K562 (cell line): ENCODE results near the gene ZC3H12A. TPM values are rescaled to one million over a fixed set of nuclear protein-coding genes. Genes with fewer than 3 reads are reported as not detected.

Source experiments
- CCNT2 ChIP-seq: IDR thresholded peaks from 2 replicates; pipeline ENCODE4 v1.6.1; 2011; ENCODE audit warnings: borderline replicate concordance, low read depth, mild to moderate bottlenecking, moderate library complexity, mixed read lengths, low read length; ENCODE audit not compliant: insufficient read length; ENCODE audit errors: extremely low read depth
- CLOCK ChIP-seq: fragments of 250-450 bp; sonication (Bioruptor Pico); IDR thresholded peaks from 2 replicates; pipeline ENCODE4 v1.4.0; 2020; ENCODE audit warnings: mild to moderate bottlenecking, moderate library complexity, borderline replicate concordance
- DMBX1 ChIP-seq: fragments of 250-450 bp; sonication (Bioruptor Pico); IDR thresholded peaks from 2 replicates; pipeline ENCODE4 v1.8.0; 2022; ENCODE audit warnings: inconsistent platforms, mild to moderate bottlenecking, moderate library complexity, borderline replicate concordance
- ESRRB ChIP-seq: fragments of 250-450 bp; sonication (Bioruptor Pico); IDR thresholded peaks from 2 replicates; pipeline ENCODE4 v1.5.0; 2020; ENCODE audit warnings: mild to moderate bottlenecking, moderate library complexity, borderline replicate concordance
- FOSL1 ChIP-seq: fragments of 200-800 bp; sonication (Bioruptor generic); conservative IDR thresholded peaks from 2 replicates; pipeline ENCODE4 v1.6.1; 2016; ENCODE audit warnings: missing genetic modification characterization, missing compliant biosample characterization
- FOXA1 ChIP-seq: fragments of 450-650 bp; IDR thresholded peaks from 2 replicates; pipeline ENCODE4 v1.6.1; 2016; ENCODE audit warnings: mild to moderate bottlenecking, borderline replicate concordance
- GABPB2 ChIP-seq: fragments of 250-450 bp; sonication (Bioruptor Pico); conservative IDR thresholded peaks from 2 replicates; pipeline ENCODE4 v1.5.1; 2021; ENCODE audit warnings: mild to moderate bottlenecking
- HMBOX1 ChIP-seq: sonication (generic); IDR thresholded peaks from 2 replicates; pipeline ENCODE4 v1.6.1; 2016
- IRF1 ChIP-seq: sonication (generic); formaldehyde crosslinking; IDR thresholded peaks from 2 replicates; pipeline ENCODE4 v1.8.0; 2022; ENCODE audit warnings: missing genetic modification reagents, mild to moderate bottlenecking, borderline replicate concordance
- MYC ChIP-seq, 2 experiments: fragments of 250-450 bp in 1 of 2; sonication (Bioruptor Pico) in 1 of 2; IDR thresholded peaks; 2 replicates each; pipeline versions ENCODE4 v1.5.1 to v1.6.1; 2012 to 2021; ENCODE audit warnings: low read depth in 2 of 2, borderline replicate concordance in 1 of 2, improper control_type of control experiment in 1 of 2, low read length in 1 of 2, mild to moderate bottlenecking in 1 of 2, moderate library complexity in 1 of 2
- PCBP1 ChIP-seq: fragments of 200-400 bp; formaldehyde crosslinking; IDR thresholded peaks from 2 replicates; pipeline ENCODE4 v1.6.1; 2018; ENCODE audit warnings: mild to moderate bottlenecking, low read depth, low read length; ENCODE audit not compliant: poor library complexity, severe bottlenecking
- SMC3 ChIP-seq: conservative IDR thresholded peaks from 2 replicates; pipeline ENCODE4 v1.6.1; 2011; ENCODE audit warnings: low read depth, low read length, improper control_type of control experiment; ENCODE audit not compliant: insufficient read depth
- SP2 ChIP-seq: IDR thresholded peaks from 2 replicates; pipeline ENCODE4 v1.6.1; 2011; ENCODE audit warnings: mild to moderate bottlenecking, low read depth, low read length, moderate library complexity; ENCODE audit not compliant: poor library complexity, severe bottlenecking; ENCODE audit errors: extremely low read depth
- ZNF311 ChIP-seq: fragments of 250-450 bp; sonication (Bioruptor Pico); IDR thresholded peaks from 2 replicates; pipeline ENCODE4 v1.4.0; 2020; ENCODE audit warnings: mild to moderate bottlenecking, moderate library complexity
- ZNF347 ChIP-seq: fragments of 450-650 bp; formaldehyde crosslinking; IDR thresholded peaks from 2 replicates; pipeline ENCODE4 v1.4.0; 2020; ENCODE audit warnings: low read depth, mild to moderate bottlenecking, moderate library complexity
- ZNF655 ChIP-seq: fragments of 250-450 bp; sonication (Bioruptor Pico); IDR thresholded peaks from 2 replicates; pipeline ENCODE4 v1.5.0; 2021
- polyA plus RNA-seq, 8 experiments: library from polyadenylated mRNA; depleted of rRNA in 4 of 8; stranded (reverse) in 5 of 8; unstranded in 3 of 8; fragments of >200 nt; fragmentation: Nextera tagmentation in 2 of 8; fragmentation: Illumina TruSeq in 1 of 8; extraction: Ambion mirVana in 2 of 8; extraction: Trizol in 1 of 8; gene quantifications; 2 replicates each; pipeline versions ENCODE4 v1.2.1 to v1.2.3, GENCODE V29; 2011 to 2014; ENCODE audit warnings: inconsistent platforms in 1 of 8, missing spikeins in 1 of 8
- total RNA-seq, 7 experiments: library from RNA; depleted of rRNA in 6 of 7; stranded (reverse); fragments of >200 nt in 6 of 7; fragmentation: Illumina TruSeq in 2 of 7; extraction: Trizol in 2 of 7; gene quantifications; 2 replicates each; pipeline versions ENCODE4 v1.2.1 to v1.2.3, GENCODE V29; 2011 to 2021; ENCODE audit warnings: low replicate concordance in 1 of 7
- TF ChIP-seq, protein P1 (sequence below): fragments of 250-450 bp; sonication (Bioruptor Pico); IDR thresholded peaks from 2 replicates; pipeline ENCODE4 v1.8.0; 2022; ENCODE audit warnings: moderate library complexity, mild to moderate bottlenecking, inconsistent platforms

ZC3H12A gene
- total and polyA plus RNA-seq, 9 of the 15 experiments (the other 6 are each of a cell fraction or from before 2014, with no cell fraction given), result 0.14 to 9.4 (median 6.7) TPM

DNA sequence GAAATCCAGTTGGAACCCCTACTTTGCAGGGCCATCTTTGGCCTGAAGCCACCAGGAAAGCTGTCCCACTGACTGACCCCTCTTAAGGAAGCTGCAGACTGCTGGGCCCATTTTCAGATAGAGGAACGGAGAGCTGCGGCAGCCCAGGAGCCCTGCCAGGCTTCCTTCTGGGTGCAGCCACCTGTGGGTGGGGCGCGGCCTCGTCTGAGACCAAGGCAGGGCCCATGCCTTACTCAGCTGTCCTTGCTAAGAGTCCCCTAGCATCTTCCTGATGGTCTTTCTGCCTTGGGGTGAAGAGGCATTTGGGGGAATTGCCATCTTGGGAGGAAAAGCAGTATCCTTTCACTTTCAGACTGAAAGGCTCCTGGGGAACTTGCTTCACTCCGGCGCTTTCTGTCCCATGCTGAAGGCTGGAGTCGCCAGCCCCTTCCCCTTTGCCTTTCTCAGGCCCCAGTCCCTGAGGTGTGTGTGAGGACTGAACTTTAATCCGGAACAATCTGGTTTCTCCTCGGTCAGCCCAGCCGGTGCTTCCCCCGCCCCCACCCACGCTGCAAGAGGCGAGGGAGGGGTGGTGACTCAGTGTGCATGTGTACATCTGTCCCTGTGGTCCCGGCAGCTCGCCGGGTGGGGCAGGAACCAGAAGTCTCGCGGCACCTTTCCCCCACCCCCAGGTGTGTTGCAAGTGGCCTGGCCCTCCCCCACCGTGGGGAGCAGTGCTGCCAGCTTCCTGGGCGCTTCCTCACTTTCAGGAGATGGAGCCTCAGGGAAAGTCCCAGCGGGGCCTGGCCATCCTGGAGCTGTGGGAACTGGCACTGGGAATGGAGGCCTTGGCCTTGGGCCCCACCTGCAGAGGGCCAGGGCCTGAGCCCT is 5.1 kb downstream of the ZC3H12A start (continued):
- TF ChIP-seq ZNF655 (CRISPR knock-in tag) (no peak), ESRRB (CRISPR knock-in tag) (no peak), MYC (IDR thresholded peaks at IDR 0.05; ENCODE audit: low read depth, low read length) (peak; percentile 93), MYC (CRISPR knock-in tag; IDR thresholded peaks at IDR 0.05; ENCODE audit: borderline replicate concordance, low read depth) (peak; percentile 45; the same call in 1 of the 2 replicates), FOXA1 (no peak), CLOCK (CRISPR knock-in tag) (no peak), IRF1 (CRISPR knock-in tag) (no peak), ZNF347 (CRISPR knock-in tag) (no peak), SP2 (no peak), PCBP1 (no peak), DMBX1 (CRISPR knock-in tag) (no peak; the same call in none of the 2 replicates), GABPB2 (CRISPR knock-in tag) (no peak), HMBOX1 (no peak), FOSL1 (tag) (peak; percentile 96), ZNF311 (CRISPR knock-in tag) (no peak), SMC3 (no peak), CCNT2 (peak; percentile 61)
- TF ChIP-seq, protein P1, sequence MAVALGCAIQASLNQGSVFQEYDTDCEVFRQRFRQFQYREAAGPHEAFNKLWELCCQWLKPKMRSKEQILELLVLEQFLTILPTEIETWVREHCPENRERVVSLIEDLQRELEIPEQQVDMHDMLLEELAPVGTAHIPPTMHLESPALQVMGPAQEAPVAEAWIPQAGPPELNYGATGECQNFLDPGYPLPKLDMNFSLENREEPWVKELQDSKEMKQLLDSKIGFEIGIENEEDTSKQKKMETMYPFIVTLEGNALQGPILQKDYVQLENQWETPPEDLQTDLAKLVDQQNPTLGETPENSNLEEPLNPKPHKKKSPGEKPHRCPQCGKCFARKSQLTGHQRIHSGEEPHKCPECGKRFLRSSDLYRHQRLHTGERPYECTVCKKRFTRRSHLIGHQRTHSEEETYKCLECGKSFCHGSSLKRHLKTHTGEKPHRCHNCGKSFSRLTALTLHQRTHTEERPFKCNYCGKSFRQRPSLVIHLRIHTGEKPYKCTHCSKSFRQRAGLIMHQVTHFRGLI (CRISPR knock-in tag), result no peak
